DMS53 treated with DMSO at 0.1 percent for 48 hours (cell line): Measurements from ENCODE around the gene TMEM121B.

Experiments
- DNase-seq: peaks from one replicate; lab custom pipeline; 2025; ENCODE audit not compliant: unreplicated experiment; lab: John Stamatoyannopoulos, UW

The TMEM121B gene

GRCh38 chr22:17138513-17138912, 17.4 kb upstream of the TMEM121B start:
- DNase-seq = no peak

- DNase-seq = no peak
These were observed 16.8 kb upstream of the TMEM121B start for GRCh38 chr22:17137861-17138425.

GRCh38 chr22:17137170-17137569, 16.0 kb upstream of the TMEM121B start:
- no peak for DNase-seq

GRCh38 chr22:17135153-17135760, 14.1 kb upstream of the TMEM121B start:
- DNase-seq = no peak

GRCh38 chr22:17133137-17133536, 12.0 kb upstream of the TMEM121B start:
- no peak for DNase-seq

- DNase-seq = no peak
These were observed 11.0 kb upstream of the TMEM121B start for GRCh38 chr22:17132112-17132511.

GRCh38 chr22:17131686-17132085, 10.5 kb upstream of the TMEM121B start:
- no peak for DNase-seq

- peak; percentile 3 for DNase-seq
These were observed 9.0 kb upstream of the TMEM121B start for GRCh38 chr22:17130199-17130598.

GRCh38 chr22:17120711-17121232, 388 bp downstream of the TMEM121B start:
- DNase-seq = peak; percentile 24

- no peak for DNase-seq
These were observed 879 bp downstream of the TMEM121B start for GRCh38 chr22:17120281-17120680.

GRCh38 chr22:17119481-17120202, 1.5 kb downstream of the TMEM121B start:
- no peak for DNase-seq

- no peak for DNase-seq
These were observed 2.8 kb downstream of the TMEM121B start for GRCh38 chr22:17118342-17118741.

- no peak for DNase-seq
These were observed 3.3 kb downstream of the TMEM121B start for GRCh38 chr22:17117890-17118289.

GRCh38 chr22:17117400-17117799, 3.8 kb downstream of the TMEM121B start:
- DNase-seq = no peak

GRCh38 chr22:17116572-17117330, 4.4 kb downstream of the TMEM121B start:
- DNase-seq = no peak

- DNase-seq = no peak
These were observed 5.1 kb downstream of the TMEM121B start for GRCh38 chr22:17115945-17116565.

GRCh38 chr22:17115236-17115635, 5.9 kb downstream of the TMEM121B start:
- no peak for DNase-seq

- DNase-seq = no peak
These were observed 6.3 kb downstream of the TMEM121B start for GRCh38 chr22:17114898-17115235.

- DNase-seq = no peak
These were observed 6.8 kb downstream of the TMEM121B start for GRCh38 chr22:17114173-17114897.

GRCh38 chr22:17113600-17113999, 7.6 kb downstream of the TMEM121B start:
- DNase-seq = no peak
